ENCODE results near the gene SPECC1. TPM values are rescaled to one million over a fixed set of nuclear protein-coding genes. Genes with fewer than 3 reads are reported as not detected.

SPECC1 gene
- total and polyA plus RNA-seq, 2 of the 13 experiments (the other 11 are each of a cell fraction or from before 2014, with no cell fraction given) = 2.3 to 6.9 TPM

- no peak for TF ChIP-seq ZHX1 (CRISPR knock-in tag; IDR thresholded peaks at IDR 0.05; ENCODE audit: low read depth)
- no peak for TF ChIP-seq YY1 (IDR thresholded peaks at IDR 0.05; ENCODE audit: insufficient read depth, insufficient replicate concordance, low read depth, low read length)
- no peak for TF ChIP-seq ZNF496 (CRISPR knock-in tag; IDR thresholded peaks at IDR 0.05; ENCODE audit: insufficient replicate concordance)
Observed at GRCh38 chr17:20189979-20190378, 180.8 kb downstream of the SPECC1 start (continued).

- no peaks in the 10 kb centered on the region for H3K36me3 ChIP-seq (replicated peaks in 1 of 2; ENCODE audit: control insufficient read depth in 1 of 2, insufficient read depth in 2 of 2, low read length in 2 of 2)
- FAIRE-seq (no peak), ATAC-seq (no peak), DNase-seq (ENCODE audit: low spot score) (no peak)
- H4K20me1 ChIP-seq (ENCODE audit: insufficient read depth, low read length) = no peaks in the 10 kb centered on the region
- WGBS (ENCODE audit: low lambda C conversion rate) = 68% methylated on average over 3 of the region's 3 CpGs
- H3K4me1 ChIP-seq (ENCODE audit: insufficient read depth, low read length) = no peaks in the 10 kb centered on the region
- no peaks in the 10 kb centered on the region for H3K79me2 ChIP-seq (ENCODE audit: insufficient read depth, low read length)
- H3K9me3 ChIP-seq (ENCODE audit: low read length) = no peaks in the 10 kb centered on the region
- H3K4me3 ChIP-seq (replicated peaks in 1 of 3; ENCODE audit: insufficient read depth in 1 of 3, low read depth in 2 of 3, low read length in 3 of 3) = no peak overlapping the region
- H3K9ac ChIP-seq (ENCODE audit: insufficient read depth, low read depth, low read length) = no peak overlapping the region
- CTCF ChIA-PET (ENCODE audit: low intra/inter-chr PET ratio, low total read pairs) = no interaction called here
- no peaks in the 10 kb centered on the region for H3K27me3 ChIP-seq (ENCODE audit: control insufficient read depth in 1 of 2, insufficient read depth in 2 of 2, low read length in 2 of 2)
- POLR2A ChIA-PET = no interaction called here
- no peak overlapping the region for H3K27ac ChIP-seq (ENCODE audit: extremely low read length, insufficient read depth, low read length)
- no TSS peak for BruUV-seq (replicated peaks)
- no peak overlapping the region for H3K4me2 ChIP-seq (ENCODE audit: low read depth, low read length)
- in situ Hi-C loops (cut with HindIII; ENCODE audit: extremely low pct_ligation_motif_present, low pct_unique_long_range_greater_than_20kb) = no loop called here
- no peak overlapping the region for H2AFZ ChIP-seq (ENCODE audit: low read length)
- TF ChIP-seq HNF4G (IDR thresholded peaks at IDR 0.05; ENCODE audit: borderline replicate concordance, low read depth, low read length) = no peak
- no peak for TF ChIP-seq HNF4G (CRISPR knock-in tag; IDR thresholded peaks at IDR 0.05; ENCODE audit: borderline replicate concordance, low read depth)
- no peak for TF ChIP-seq EED (CRISPR knock-in tag; IDR thresholded peaks at IDR 0.05)
- no peak for TF ChIP-seq SAFB2 (CRISPR knock-in tag; IDR thresholded peaks at IDR 0.05; ENCODE audit: borderline replicate concordance, low read depth)
- TF ChIP-seq SP2 (CRISPR knock-in tag; IDR thresholded peaks at IDR 0.05) = no peak
- no peak for TF ChIP-seq ZNF260 (CRISPR knock-in tag; IDR thresholded peaks at IDR 0.05; ENCODE audit: borderline replicate concordance, low read depth)
- intact Hi-C loops (cut with micrococcal nuclease; ENCODE audit: unreplicated experiment) = no loop called here
Observed at GRCh38 chr17:20190605-20191004, 181.4 kb downstream of the SPECC1 start.
